ENCODE results near the gene RAD21L1. TPM values are rescaled to one million over a fixed set of nuclear protein-coding genes. Genes with fewer than 3 reads are reported as not detected.
"Not testable (repeated sequence)": the region's sequence is repeated elsewhere in the genome, so short reads cannot be mapped to it uniquely, and the experiment has no call there.

The RAD21L1 gene
- total RNA-seq, 1 experiment from 2014 or later, result not detected

DNA sequence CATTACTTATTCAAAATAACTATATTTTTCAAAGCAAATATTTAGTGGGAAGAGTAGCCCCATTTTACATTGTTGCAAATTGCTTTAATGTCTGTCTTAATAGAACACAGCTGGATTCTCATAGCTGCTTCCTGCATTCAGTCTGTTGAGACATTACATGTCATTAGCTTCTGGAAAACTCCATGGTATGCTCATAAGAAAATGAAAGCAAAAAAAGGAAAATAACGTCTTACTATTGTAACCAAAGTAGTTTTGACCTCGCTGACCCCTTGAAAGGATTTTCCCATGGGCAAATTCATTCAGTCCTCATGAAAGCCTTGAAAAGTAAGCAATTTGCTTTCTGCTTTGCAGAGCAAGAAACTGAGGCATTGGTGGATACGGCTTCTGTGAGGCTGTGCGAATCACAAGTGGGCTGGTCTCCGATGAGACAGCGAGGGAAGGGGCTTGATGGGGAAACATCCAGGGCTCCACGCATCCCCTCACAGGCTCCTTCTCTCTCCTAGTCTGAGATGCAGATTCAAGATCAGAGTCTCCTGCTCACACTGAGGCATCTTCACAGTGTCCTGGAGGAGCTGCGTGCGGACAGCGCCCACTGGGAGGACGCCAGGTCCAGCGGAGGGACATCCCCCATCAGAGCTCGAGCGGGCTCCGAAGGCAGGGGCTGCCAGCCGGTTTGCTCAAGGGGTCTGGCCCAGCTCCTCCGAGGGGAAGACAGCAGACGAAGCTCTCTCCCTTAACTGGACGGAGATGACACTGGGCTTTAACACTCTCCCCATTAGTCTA lies 19.3 kb upstream of the RAD21L1 start:
- H3K27me3 ChIP-seq (ENCODE audit: control insufficient read depth, insufficient read depth, low read length), result peaks cover 3% of the 10 kb centered on the region
- H3K4me3 ChIP-seq (ENCODE audit: insufficient read depth, low read depth, low read length), result no peak overlapping the region
- H3K36me3 ChIP-seq (replicated peaks; ENCODE audit: control insufficient read depth, insufficient read depth, low read length), result no peaks in the 10 kb centered on the region
- DNase-seq, result no peak

- DNase-seq, result no peak
- H3K27me3 ChIP-seq (ENCODE audit: control insufficient read depth, insufficient read depth, low read length), result peaks cover 3% of the 10 kb centered on the region
Measured at GRCh38 chr20:1207293-1207878, 18.5 kb upstream of the RAD21L1 start.

DNA sequence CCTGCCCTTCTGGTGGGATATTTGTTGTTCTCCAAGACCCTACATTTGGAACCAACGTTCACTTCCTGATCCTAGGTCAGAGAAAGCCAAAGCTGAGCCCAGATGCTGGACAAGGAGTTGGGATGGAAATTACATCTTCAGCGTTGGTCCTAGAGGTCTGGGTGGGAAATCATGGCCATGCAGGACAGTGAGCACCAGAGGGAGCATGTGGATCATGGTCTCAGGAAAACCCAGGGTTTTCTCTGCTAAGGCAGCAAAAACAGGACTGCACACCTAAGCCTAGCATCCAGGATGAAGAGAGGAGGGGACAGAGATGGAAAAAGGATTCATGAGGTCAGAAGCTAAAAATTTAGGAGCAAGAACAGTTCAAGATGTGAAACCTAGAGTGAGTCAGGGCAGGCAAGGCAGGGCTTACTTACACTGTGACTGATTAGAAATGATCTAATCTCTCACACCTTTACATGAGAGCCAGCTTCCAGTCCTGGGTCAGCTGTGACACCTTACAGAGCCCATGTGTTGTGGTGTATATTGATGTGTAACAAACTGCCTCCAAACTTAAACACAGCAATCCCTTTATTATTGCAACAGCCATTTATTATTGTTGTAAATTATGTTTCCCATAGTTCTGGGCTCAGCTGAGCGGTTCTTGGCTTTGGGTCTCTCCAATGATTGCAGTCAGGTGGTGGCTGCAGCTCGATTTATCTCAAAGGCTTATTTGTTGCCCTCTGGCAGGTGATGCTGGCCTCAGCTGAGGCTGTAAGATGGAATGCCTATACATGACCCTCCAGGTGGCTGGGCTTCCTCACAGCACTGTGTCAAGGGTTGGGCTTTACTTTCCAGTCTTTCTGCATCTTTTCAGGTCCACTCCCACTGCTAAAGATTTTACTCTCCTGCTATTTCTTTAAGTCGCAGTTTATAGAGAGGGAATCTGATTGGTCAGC lies 16.1 kb upstream of the RAD21L1 start:
- Histone ChIP-seq H3K4me3 (ENCODE audit: insufficient read depth, low read depth, low read length) (no peak overlapping the region), H3K36me3 (replicated peaks; ENCODE audit: control insufficient read depth, insufficient read depth, low read length) (no peaks in the 10 kb centered on the region), H3K27me3 (ENCODE audit: control insufficient read depth, insufficient read depth, low read length) (peaks cover 3% of the 10 kb centered on the region)
- DNase-seq, result no peak

More at GRCh38 chr20:1207293-1207878, 18.5 kb upstream of the RAD21L1 start:
- Histone ChIP-seq H3K36me3 (replicated peaks; ENCODE audit: control insufficient read depth, insufficient read depth, low read length) (no peaks in the 10 kb centered on the region), H3K4me3 (ENCODE audit: insufficient read depth, low read depth, low read length) (no peak overlapping the region)

DNA sequence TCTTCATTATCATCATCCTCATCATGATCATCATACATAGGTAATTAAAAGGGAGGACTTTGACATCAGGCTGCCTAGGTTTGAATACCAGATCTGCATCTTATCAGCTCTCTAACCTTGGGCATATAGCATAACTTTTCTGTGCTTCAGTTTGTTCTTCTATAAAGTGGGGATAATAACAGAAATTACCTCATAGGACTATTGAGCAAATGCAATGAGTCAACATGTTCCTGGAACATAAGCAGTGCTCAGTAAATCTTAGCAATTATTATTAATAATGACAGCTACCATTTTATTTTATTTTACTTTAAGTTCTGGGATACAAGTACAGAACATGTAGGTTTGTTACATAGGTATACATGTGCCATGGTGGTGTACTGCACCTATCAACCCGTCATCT lies 15.3 kb upstream of the RAD21L1 start:
- Histone ChIP-seq H3K36me3 (replicated peaks; ENCODE audit: control insufficient read depth, insufficient read depth, low read length) (no peaks in the 10 kb centered on the region), H3K4me3 (ENCODE audit: insufficient read depth, low read depth, low read length) (no peak overlapping the region), H3K27me3 (ENCODE audit: control insufficient read depth, insufficient read depth, low read length) (peaks cover 3% of the 10 kb centered on the region)
- DNase-seq, result no peak

DNA sequence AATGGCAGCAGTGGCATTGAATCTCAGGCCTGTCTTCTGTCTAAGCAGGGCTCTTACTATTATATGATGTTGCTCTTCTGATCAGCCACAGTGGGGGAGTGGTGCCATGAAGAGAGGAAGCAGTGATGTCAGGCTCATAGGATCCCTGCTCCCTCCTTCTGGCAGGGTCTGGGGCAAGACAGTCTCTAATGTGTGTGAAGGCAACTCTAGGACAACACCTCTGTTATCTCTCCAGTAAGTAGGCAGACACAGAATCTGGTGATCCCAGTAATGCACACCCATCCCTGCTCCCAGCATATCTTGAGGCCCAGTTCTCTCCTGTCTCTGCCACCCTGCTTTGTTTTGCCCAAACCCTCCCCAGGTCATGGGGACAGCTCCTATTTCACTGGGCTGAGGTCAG lies 13.8 kb upstream of the RAD21L1 start:
- H3K4me3 ChIP-seq (ENCODE audit: insufficient read depth, low read depth, low read length), result no peak overlapping the region
- no peak for DNase-seq
- peaks cover 3% of the 10 kb centered on the region for H3K27me3 ChIP-seq (ENCODE audit: control insufficient read depth, insufficient read depth, low read length)
- no peaks in the 10 kb centered on the region for H3K36me3 ChIP-seq (replicated peaks; ENCODE audit: control insufficient read depth, insufficient read depth, low read length)

DNA sequence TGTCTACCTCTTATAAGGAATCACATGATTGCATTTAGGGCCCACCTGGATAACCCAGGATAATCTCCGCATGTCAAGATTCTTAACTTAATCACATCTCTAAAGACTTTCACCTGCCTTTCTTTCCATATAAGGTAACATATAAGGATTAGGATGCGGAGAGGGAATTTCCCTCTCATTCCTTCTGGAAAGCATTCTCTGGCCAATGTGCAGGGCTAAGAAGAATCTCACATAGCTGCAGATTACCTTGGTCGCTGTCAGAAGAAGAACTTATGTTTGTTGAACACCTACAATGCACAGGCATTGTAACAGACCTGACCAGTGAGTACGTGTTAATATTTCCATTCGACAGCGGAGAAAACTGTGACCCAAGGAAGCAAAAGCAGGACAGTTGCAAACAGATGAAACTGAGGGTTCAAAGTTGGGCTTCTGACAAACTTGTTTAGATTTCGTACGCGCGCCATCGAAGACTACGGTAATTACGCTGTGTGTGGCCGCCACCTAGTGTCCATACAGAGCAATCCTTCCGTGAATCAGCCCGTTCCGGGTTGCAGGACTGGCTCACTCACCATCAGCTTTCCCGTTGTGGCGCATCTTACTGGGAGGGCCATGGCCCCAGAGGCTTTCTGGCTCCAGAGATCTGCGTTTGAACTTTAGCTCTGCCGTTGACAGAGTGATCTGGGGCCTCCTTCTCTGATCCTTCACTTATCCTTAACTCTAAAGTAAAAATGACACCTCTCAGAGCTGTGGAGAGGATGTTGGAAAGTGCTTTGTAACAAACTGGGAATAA lies 13.0 kb upstream of the RAD21L1 start:
- peak; percentile 79 for DNase-seq
- Histone ChIP-seq H3K36me3 (replicated peaks; ENCODE audit: control insufficient read depth, insufficient read depth, low read length) (no peaks in the 10 kb centered on the region), H3K4me3 (ENCODE audit: insufficient read depth, low read depth, low read length) (no peak overlapping the region), H3K27me3 (ENCODE audit: control insufficient read depth, insufficient read depth, low read length) (peaks cover 3% of the 10 kb centered on the region)

DNA sequence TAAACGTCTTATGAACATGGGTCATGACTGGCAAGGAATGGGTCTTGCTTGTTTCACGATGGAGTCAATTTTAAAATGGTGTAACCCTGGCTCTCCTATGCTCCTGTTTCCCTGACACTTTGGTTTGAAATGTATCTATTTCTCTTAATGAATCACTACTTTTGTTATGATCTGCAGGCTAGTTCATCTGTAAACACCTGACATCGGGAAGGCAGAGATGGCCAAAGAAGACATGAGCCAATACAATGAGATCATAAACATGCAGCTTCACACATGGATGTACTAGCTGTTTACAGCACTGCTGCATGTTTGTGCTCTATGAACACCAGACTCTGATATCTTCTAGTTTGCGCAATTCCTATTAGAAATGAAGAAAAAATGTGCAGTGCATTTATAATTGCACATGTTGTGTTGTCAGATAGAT lies 11.0 kb upstream of the RAD21L1 start:
- DNase-seq, result no peak
- no peaks in the 10 kb centered on the region for H3K36me3 ChIP-seq (replicated peaks; ENCODE audit: control insufficient read depth, insufficient read depth, low read length)
- no peak overlapping the region for H3K4me3 ChIP-seq (ENCODE audit: insufficient read depth, low read depth, low read length)
- no peaks in the 10 kb centered on the region; the same call in 1 of the 2 replicates for H3K27me3 ChIP-seq (ENCODE audit: control insufficient read depth, insufficient read depth, low read length)

GRCh38 chr20:1215386-1216170 lies 10.3 kb upstream of the RAD21L1 start:
- DNase-seq, result no peak
- H3K36me3 ChIP-seq (replicated peaks; ENCODE audit: control insufficient read depth, insufficient read depth, low read length), result no peaks in the 10 kb centered on the region
- no peaks in the 10 kb centered on the region; the same call in 1 of the 2 replicates for H3K27me3 ChIP-seq (ENCODE audit: control insufficient read depth, insufficient read depth, low read length)
- H3K4me3 ChIP-seq (ENCODE audit: insufficient read depth, low read depth, low read length), result no peak overlapping the region

DNA sequence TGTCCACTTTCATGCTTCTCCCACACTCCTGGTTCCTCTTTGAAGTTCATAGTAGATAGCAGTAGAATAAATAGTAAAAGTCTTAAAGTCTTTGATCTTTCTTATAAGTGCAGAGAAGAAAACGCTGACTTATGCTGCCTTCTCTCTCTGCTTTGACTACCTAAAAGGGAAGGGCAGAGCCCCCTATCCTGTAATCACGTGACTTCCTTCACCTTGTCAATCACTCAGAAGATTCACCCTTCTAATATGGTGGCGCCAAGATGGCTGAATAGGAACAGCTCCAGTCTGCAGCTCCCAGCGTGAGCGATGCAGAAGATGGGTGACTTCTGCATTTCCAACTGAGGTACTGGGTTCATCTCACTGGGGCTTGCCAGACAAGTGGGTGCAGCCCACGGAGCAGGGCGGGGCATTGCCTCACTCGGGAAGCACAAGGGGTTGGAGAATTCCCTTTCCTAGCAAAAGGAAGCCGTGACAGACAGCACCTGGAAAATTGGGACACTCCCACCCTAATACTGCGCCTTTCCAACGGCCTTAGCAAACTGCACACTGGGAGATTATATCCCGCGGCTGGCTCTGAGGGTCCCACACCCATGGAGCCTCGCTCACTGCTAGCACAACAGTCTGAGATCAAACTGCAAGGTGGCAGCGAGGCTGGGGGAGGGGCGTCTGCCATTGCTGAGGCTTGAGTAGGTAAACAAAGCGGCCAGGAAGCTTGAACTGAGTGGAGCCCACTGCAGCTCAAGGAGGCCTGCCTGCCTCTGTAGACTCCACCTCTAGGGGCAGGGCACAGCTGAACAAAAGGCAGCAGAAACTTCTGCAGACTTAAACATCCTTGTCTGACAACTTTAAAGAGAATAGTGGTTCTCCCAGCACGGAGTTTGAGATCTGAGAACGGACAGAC lies 9.1 kb upstream of the RAD21L1 start:
- not testable (repeated sequence) for DNase-seq; H3K36me3 ChIP-seq (replicated peaks; ENCODE audit: control insufficient read depth, insufficient read depth, low read length); H3K4me3 ChIP-seq (ENCODE audit: insufficient read depth, low read depth, low read length); H3K27me3 ChIP-seq (ENCODE audit: control insufficient read depth, insufficient read depth, low read length)

GRCh38 chr20:1222750-1223149 lies 3.1 kb upstream of the RAD21L1 start:
- DNase-seq; H3K4me3 ChIP-seq (ENCODE audit: insufficient read depth, low read depth, low read length); H3K36me3 ChIP-seq (replicated peaks; ENCODE audit: control insufficient read depth, insufficient read depth, low read length): not testable (repeated sequence)
- peaks cover 17% of the 10 kb centered on the region for H3K27me3 ChIP-seq (ENCODE audit: control insufficient read depth, insufficient read depth, low read length)

DNA sequence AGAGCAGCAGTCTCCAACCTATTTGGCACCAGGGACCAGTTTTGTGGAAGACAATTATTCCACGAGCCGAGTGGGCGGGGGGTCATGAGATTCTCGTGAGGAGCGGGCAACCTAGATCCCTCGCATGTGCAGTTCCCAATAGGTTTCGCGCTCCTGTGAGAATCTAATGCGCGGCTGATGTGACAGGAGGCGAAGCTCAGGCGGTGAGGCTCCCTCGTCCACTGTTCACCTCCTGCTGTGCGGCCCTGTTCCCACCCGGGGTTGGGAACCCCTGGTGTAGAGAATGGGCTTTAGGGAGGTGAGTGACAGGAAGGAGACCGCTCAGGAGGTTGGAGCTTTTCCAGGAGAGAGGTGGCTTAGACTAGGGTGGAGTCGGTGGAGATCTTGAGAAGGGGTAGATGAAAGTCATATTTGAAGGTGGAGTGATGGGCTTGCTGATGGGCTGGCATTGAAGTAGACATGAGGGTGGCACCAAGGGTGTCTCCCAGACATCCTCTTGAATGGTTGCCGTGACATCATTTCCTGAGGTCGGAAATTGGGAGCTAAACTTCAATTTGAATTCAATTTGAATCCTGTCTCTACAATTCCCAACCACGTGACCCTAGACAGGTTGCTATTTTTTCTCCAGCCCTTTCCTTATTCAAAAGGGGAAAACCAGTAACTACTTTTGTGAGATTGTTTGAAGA lies 1.5 kb upstream of the RAD21L1 start:
- no peak for DNase-seq
- Histone ChIP-seq H3K4me3 (ENCODE audit: insufficient read depth, low read depth, low read length) (no peak overlapping the region), H3K36me3 (replicated peaks; ENCODE audit: control insufficient read depth, insufficient read depth, low read length) (no peaks in the 10 kb centered on the region), H3K27me3 (ENCODE audit: control insufficient read depth, insufficient read depth, low read length) (peaks cover 26% of the 10 kb centered on the region)

DNA sequence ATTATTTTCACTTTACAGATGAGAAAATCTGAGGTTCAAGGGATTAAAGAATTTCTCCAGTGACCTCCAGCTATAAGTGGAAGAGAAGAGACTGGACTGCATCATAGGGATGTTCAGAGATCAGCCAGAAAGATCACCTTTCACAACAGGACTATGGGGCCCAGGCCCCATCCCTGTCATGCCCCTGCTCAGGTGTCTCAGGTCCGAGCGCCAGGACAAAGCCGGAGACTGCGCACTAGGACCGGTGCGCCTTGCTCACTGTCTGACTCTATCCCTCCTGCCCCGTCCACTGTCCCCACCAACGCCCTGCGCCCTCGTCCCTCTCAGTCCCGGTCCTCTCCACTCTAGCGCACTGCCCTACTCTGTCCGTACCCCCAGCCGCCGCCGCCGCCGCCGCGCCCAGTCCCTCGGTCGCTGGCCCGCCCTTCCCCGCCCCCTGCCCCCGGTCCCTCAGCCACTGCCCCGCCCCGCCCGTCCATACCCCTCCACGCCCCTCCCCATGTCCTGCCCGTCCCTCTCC lies 521 bp upstream of the RAD21L1 start:
- DNase-seq, result peak; percentile 100

More for the DNA sequence above, 521 bp upstream of the RAD21L1 start:
- Histone ChIP-seq H3K4me3 (ENCODE audit: insufficient read depth, low read depth, low read length) (peak overlapping the region; percentile 64), H3K27me3 (ENCODE audit: control insufficient read depth, insufficient read depth, low read length) (peaks cover 27% of the 10 kb centered on the region), H3K36me3 (replicated peaks; ENCODE audit: control insufficient read depth, insufficient read depth, low read length) (no peaks in the 10 kb centered on the region)

Measured in H7 (cell line).